Fibroblast of skin of scalp (primary cell): ENCODE results near the gene ARHGAP24. TPM values are rescaled to one million over a fixed set of nuclear protein-coding genes. Genes with fewer than 3 reads are reported as not detected.

Source experiments
- DNase-seq: peaks from one replicate; pipeline ENCODE4 v3.0.0-alpha.2; 2013
- polyA plus RNA-seq, 2 experiments: library from polyadenylated mRNA; unstranded; fragments of 120-200 nt; gene quantifications; one replicate each; pipeline ENCODE4 v1.2.1, GENCODE V29; 2013; ENCODE audit not compliant: insufficient read length in 2 of 2

The ARHGAP24 gene
- polyA plus RNA-seq (2013, experiment 1 of 2; ENCODE audit: insufficient read length), result 14.9 TPM
- polyA plus RNA-seq (2013, experiment 2 of 2; ENCODE audit: insufficient read length), result 15.9 TPM

GRCh38 chr4:85474818-85475630 lies at the start of gene ARHGAP24:
ARHGAP24 (plus strand) TSS chr4:85475150.
- peak; percentile 96 for DNase-seq

GRCh38 chr4:85426366-85426765 lies 48.6 kb upstream of the ARHGAP24 start:
- no peak for DNase-seq

GRCh38 chr4:85427123-85427522 lies 47.8 kb upstream of the ARHGAP24 start:
- no peak for DNase-seq

GRCh38 chr4:85430226-85430625 lies 44.7 kb upstream of the ARHGAP24 start:
- DNase-seq, result no peak

GRCh38 chr4:85430697-85431096 lies 44.3 kb upstream of the ARHGAP24 start:
- no peak for DNase-seq

- no peak for DNase-seq
These were observed 43.8 kb upstream of the ARHGAP24 start for GRCh38 chr4:85431156-85431555.

- no peak for DNase-seq
These were observed 43.0 kb upstream of the ARHGAP24 start for GRCh38 chr4:85431881-85432485.

GRCh38 chr4:85445050-85445639 lies 29.8 kb upstream of the ARHGAP24 start:
- peak; percentile 22 for DNase-seq

- no peak for DNase-seq
These were observed 28.6 kb upstream of the ARHGAP24 start for GRCh38 chr4:85446141-85446861.

- no peak for DNase-seq
These were observed 25.8 kb upstream of the ARHGAP24 start for GRCh38 chr4:85448906-85449890.

- no peak for DNase-seq
These were observed 22.8 kb upstream of the ARHGAP24 start for GRCh38 chr4:85452058-85452731.

GRCh38 chr4:85455942-85456341 lies 19.0 kb upstream of the ARHGAP24 start:
- DNase-seq, result no peak

GRCh38 chr4:85457752-85458467 lies 17.0 kb upstream of the ARHGAP24 start:
- DNase-seq, result no peak

- no peak for DNase-seq
These were observed 15.2 kb upstream of the ARHGAP24 start for GRCh38 chr4:85459736-85460135.

- no peak for DNase-seq
These were observed 594 bp upstream of the ARHGAP24 start for GRCh38 chr4:85474356-85474755.

GRCh38 chr4:85475631-85476233 lies 782 bp downstream of the ARHGAP24 start:
- peak; percentile 38 for DNase-seq

GRCh38 chr4:85476381-85476780 lies 1.4 kb downstream of the ARHGAP24 start:
- no peak for DNase-seq

GRCh38 chr4:85477534-85477933 lies 2.6 kb downstream of the ARHGAP24 start:
- no peak for DNase-seq

- peak; percentile 94 for DNase-seq
These were observed 3.6 kb downstream of the ARHGAP24 start for GRCh38 chr4:85478576-85478975.
